Activated CD8-positive, alpha-beta memory T cell treated with anti-CD3 and anti-CD28 coated beads for 48 hours (primary cell): ENCODE data around the gene EPHB3.

Source experiments
- DNase-seq, 3 experiments: peaks; one replicate each; pipeline ENCODE4 v3.0.0-alpha.2; 2020; ENCODE audit warnings: low read depth in 2 of 3, low spot score in 2 of 3

Gene EPHB3

DNA sequence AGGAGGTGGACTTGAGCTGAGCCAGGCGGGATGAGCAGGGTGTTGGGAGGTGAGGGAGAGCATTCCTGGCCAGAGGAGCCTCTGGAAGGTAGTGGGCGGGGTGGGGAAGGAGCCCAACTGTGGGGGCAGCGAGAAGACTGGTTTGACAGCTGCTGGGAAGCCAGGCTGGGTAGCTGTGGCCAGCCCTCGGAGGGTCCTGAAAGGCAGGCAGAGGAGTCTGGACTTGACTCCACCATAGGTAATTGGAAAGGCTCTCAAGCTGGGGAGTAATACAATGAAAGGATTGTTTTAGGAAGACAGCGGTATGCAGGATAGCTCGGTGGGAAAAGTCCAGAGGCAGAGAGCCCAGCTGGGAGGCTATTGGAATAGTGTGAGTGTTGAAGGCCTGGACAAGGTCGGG is 17.2 kb downstream of the EPHB3 start:
- no peak for DNase-seq

- DNase-seq: no peak
Observed at GRCh38 chr3:184579513-184579912, 17.9 kb downstream of the EPHB3 start.

DNA sequence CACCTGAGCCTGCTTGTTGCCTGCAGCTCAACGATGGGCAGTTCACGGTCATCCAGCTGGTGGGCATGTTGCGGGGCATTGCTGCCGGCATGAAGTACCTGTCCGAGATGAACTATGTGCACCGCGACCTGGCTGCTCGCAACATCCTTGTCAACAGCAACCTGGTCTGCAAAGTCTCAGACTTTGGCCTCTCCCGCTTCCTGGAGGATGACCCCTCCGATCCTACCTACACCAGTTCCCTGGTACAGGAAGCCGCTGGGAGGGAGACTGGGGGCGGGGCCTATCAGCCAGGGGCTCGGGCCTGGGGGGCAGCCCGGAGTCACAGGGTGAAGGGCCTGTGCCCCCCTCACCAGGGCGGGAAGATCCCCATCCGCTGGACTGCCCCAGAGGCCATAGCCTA is 18.8 kb downstream of the EPHB3 start:
- DNase-seq: no peak

DNA sequence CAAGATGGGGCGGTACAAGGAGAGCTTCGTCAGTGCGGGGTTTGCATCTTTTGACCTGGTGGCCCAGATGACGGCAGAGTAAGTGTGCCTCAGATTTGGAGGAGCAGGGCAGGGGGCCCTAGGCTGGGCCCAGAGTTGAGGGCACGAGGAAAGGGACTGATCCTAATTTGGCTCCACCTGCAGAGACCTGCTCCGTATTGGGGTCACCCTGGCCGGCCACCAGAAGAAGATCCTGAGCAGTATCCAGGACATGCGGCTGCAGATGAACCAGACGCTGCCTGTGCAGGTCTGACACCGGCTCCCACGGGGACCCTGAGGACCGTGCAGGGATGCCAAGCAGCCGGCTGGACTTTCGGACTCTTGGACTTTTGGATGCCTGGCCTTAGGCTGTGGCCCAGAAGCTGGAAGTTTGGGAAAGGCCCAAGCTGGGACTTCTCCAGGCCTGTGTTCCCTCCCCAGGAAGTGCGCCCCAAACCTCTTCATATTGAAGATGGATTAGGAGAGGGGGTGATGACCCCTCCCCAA is 19.8 kb downstream of the EPHB3 start:
- DNase-seq: no peak

- DNase-seq: no peak
Observed at GRCh38 chr3:184582646-184583577, 21.3 kb downstream of the EPHB3 start.

GRCh38 chr3:184583578-184584451 is 22.2 kb downstream of the EPHB3 start:
- no peak for DNase-seq

- no peak for DNase-seq
Observed at GRCh38 chr3:184584464-184584891, 22.9 kb downstream of the EPHB3 start.

- DNase-seq: no peak
Observed at GRCh38 chr3:184585545-184585944, 24.0 kb downstream of the EPHB3 start.

GRCh38 chr3:184586851-184587250 is 25.3 kb downstream of the EPHB3 start:
- DNase-seq: no peak

GRCh38 chr3:184588776-184589175 is 27.2 kb downstream of the EPHB3 start:
- DNase-seq: no peak

DNA sequence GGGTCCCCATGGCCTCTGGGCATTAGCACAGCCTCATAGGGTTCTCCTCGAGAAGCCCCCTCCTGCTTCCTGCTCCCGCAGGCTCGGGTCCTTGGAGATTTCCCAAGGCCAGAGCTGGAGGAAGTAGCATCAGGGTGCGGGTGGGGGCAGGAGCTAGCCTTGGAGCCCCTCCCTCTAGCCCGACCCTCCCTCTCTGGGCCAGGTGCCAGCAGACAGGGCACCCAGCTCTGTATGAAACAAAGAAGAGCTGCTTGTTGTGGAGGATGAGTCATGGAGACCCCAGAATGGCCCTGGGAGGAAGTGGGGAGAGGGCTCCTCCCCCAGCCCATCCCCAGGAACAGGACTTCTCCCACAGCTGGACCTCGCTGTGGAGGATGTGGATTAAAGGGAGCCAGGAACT is 29.2 kb downstream of the EPHB3 start:
- no peak for DNase-seq

DNA sequence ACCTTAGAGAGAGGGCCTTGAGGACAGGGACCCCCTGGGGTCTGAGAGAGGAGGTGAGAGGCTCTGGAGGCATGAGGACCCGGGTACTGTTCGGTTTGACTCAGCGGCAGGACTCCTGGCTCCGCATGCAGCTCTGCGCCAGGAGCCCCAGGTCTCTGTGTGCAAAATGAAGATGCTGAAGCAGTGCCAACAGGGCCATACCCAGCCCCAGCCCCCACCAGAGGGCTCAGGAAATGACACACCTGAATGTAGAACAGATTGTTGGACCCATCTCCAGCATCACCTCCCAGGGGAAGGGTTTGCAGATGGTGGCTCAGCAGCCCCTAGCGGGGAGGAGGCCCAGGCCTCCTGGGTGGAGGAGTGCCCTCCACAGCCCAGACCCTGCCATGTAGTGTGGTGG is 30.2 kb downstream of the EPHB3 start:
- no peak for DNase-seq

DNA sequence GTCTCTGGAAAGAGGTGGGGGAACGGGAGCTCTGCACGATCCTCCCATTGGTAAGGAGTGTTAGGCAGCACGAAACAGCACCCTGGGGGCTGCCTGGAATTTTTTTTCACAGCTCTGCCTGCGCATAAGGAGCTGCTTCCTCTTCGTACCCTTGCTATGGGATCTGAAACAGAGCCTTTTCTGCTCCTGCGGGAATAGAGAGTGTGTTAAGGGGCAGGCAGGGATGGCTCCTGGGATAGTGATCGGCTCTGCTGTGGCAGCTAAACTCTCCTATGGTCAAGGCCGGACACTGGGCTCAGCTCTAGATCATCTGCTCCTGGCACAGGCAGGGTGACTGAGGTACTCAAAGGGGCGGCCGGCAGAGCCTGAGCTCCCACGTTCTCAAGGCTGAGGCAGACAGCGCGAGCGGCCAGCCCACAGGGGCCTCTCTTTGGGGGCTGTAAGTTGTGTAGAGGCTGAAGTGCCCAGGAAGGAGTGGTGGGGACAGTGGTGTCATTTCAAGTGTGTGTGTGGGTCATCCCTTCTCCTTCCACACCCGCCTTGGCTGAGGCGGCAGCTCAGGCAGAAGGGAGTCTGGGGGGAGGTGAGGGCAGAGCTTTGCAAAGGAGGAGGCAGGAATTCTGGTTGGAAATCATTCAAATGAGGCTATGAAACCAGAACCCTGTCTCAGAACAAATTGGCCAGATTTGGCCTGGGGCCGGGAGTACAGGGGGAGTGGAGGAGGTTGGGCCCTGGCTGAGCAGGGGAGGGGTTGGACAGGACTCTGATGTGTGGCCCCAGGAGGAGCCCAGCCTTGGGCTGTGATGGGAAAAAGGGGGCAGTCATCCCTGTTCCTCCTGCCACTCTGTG is 31.0 kb downstream of the EPHB3 start:
- no peak for DNase-seq

DNA sequence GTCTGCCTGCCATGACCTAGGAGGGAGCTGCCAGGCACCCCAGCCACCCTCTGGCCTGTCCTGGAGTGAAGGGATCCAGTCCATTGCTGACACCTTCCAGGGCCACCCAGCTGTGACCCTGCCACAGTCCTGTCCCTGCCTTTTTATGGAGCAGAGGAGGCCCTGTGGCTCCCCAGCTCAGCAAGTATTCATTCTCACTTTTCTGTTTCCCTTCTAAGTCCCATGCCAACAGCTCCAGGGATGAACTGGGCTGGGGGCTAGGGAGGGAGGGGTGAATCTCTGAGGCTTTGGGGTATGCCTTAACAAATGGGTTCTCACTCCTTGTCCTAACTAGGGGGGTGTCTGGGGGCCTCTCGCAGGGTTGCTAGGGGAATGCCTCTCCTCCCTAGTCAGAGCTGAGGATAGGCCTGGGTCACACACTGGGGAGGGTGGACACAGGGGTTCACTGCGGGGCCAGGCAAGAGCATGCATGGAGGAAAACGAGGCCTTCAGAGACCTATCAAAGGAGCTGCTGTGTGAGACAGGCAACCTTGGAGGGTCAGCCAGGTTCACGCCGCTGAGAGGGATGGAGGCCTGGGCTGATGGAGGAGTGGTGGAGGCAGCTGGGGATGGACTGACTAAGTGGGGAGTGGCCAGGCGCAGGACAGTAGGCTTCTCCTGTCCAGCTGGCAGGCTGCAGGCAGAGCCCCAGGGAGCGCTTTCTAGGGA is 31.8 kb downstream of the EPHB3 start:
- DNase-seq: no peak

- DNase-seq: no peak
Observed at GRCh38 chr3:184593928-184594303, 32.3 kb downstream of the EPHB3 start.

DNA sequence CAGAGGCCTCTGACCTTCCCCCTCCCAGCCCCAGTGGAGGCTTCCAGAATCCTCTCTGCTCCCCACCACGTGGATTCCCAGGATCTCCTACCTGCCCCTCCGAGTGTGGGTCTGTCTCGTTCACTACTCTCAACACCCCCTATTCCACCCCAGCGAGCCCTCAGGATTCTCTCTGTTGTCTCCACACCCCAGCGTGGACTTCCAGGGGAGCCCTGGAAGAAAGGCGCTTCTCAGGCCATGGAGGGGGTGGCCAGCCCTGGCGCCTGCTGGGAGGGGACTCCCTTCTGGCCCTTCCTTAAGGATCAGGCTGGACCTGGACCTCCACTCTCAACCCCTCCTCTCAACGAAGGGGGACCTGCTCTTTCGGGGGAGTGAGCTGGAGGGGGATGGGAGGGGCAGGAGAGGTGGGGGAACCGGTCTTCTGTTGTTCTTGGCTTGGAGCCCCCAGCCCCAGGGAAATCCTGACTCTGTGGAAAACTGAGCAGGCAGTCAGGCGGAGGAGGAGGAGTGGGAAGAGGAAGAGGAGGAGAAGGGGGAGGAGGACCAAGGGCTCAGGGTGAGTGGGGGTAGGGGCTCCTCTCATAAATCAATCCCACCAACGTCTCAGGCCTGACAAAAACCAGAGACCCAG is 32.9 kb downstream of the EPHB3 start:
- DNase-seq: no peak

GRCh38 chr3:184595726-184596125 is 34.1 kb downstream of the EPHB3 start:
- DNase-seq: no peak

- no peak for DNase-seq
Observed at GRCh38 chr3:184596233-184596632, 34.6 kb downstream of the EPHB3 start.

DNA sequence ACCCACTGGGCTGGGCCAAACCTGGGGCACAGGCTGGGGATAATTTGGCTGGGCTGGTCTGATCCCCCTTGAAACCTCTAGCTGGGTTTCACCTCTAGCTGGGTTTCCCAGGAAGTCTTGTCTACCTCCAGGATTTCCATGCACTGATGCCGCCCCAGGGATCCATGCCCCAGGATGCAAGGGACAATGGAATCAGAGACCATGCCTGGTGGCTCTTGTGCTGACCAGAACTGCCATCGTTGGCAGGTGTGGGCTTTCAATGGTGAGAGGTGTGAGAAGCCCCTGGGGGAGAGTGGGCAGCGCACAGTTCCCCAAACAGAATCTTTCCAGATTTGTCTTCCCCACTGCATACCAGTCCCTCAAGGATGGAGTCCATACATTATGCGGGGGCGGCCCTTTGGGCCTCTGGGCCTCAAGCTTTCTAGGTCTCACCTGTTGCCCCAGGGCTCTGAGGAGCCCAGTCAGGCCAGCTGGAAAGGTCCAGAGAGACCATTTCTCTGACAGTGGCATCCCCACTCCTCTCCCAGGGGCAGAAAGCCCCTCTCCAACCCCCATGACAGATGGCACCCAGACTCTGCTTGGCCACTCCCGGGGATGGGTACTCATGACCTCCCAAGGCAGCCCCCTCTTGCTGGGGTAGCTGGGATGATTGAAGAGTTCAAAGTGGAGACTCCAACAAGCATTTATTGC is 35.4 kb downstream of the EPHB3 start:
- no peak for DNase-seq
